CD4-positive, alpha-beta T cell (primary cell): ENCODE results near the gene TPPP. TPM values are rescaled to one million over a fixed set of nuclear protein-coding genes. Genes with fewer than 3 reads are reported as not detected.
"Not testable (repeated sequence)": the region's sequence is repeated elsewhere in the genome, so short reads cannot be mapped to it uniquely, and the experiment has no call there.

ENCODE experiments used
- ATAC-seq: fragments of 200-7000 bp; cut with Tn5 transposase; one replicate; pipeline ENCODE4 v1.10.0; 2022; ENCODE audit warnings: mild to moderate bottlenecking; ENCODE audit not compliant: poor library complexity
- CTCF ChIA-PET: fragments of 350-600 bp; sonication (Branson Sonifier 250); formaldehyde crosslinking; loops from one replicate; lab custom pipeline; 2021; ENCODE audit warnings: antibody characterized with exemption, inconsistent platforms; lab: Charles Lee
- POLR2A ChIA-PET: fragments of 350-600 bp; sonication (Branson Sonifier 250); formaldehyde crosslinking; loops from one replicate; lab custom pipeline; 2021; ENCODE audit warnings: antibody characterized with exemption, inconsistent platforms; lab: Charles Lee
- DNase-seq, 14 experiments: peaks; one replicate each; pipeline ENCODE4 v3.0.0-alpha.2; 2013 to 2020; ENCODE audit warnings: mixed read lengths in 2 of 14
- H3K27ac ChIP-seq, 2 donors: one replicate each; pipeline versions ENCODE4 v1.5.1 to v1.7.0; 2013; ENCODE audit warnings: low read length in 2 of 2, low read depth in 1 of 2, mild to moderate bottlenecking in 1 of 2
- H3K27me3 ChIP-seq, 2 experiments: 1 replicate in 1 of 2; 2 replicates in 1 of 2; pipeline versions ENCODE4 v1.6.1 to v1.7.0; 2013; ENCODE audit warnings: low read length in 2 of 2, control low read depth in 1 of 2, mild to moderate bottlenecking in 1 of 2, moderate library complexity in 1 of 2; ENCODE audit not compliant: insufficient read depth in 2 of 2, control insufficient read depth in 1 of 2
- H3K36me3 ChIP-seq: one replicate; pipeline ENCODE4 v1.6.1; 2013; ENCODE audit warnings: low read length, control low read depth; ENCODE audit not compliant: insufficient read depth
- H3K4me1 ChIP-seq: one replicate; pipeline ENCODE4 v1.6.1; 2013; ENCODE audit warnings: low read length, control low read depth; ENCODE audit not compliant: insufficient read depth
- H3K4me3 ChIP-seq: one replicate; pipeline ENCODE4 v1.5.1; 2013; ENCODE audit warnings: mild to moderate bottlenecking, low read length, moderate library complexity
- H3K9me3 ChIP-seq, 2 experiments: 1 replicate in 1 of 2; 2 replicates in 1 of 2; pipeline versions ENCODE4 v1.6.1 to v1.7.0; 2013; ENCODE audit warnings: low read length in 2 of 2, mild to moderate bottlenecking in 2 of 2, control low read depth in 1 of 2, moderate library complexity in 1 of 2; ENCODE audit not compliant: control insufficient read depth in 1 of 2, insufficient read depth in 1 of 2
- H3K27ac Mint-ChIP-seq: one replicate; pipeline ENCODE4 v1.8.0; 2020; ENCODE audit warnings: mixed read lengths
- H3K27me3 Mint-ChIP-seq: one replicate; pipeline ENCODE4 v1.8.0; 2021; ENCODE audit warnings: mixed read lengths
- H3K36me3 Mint-ChIP-seq: one replicate; pipeline ENCODE4 v1.8.0; 2021; ENCODE audit warnings: low read depth, mixed read lengths
- H3K4me1 Mint-ChIP-seq: one replicate; pipeline ENCODE4 v1.8.0; 2021; ENCODE audit warnings: low read depth, mixed read lengths
- H3K4me3 Mint-ChIP-seq: one replicate; pipeline ENCODE4 v1.8.0; 2020; ENCODE audit warnings: mild to moderate bottlenecking, mixed read lengths
- H3K9me3 Mint-ChIP-seq: one replicate; pipeline ENCODE4 v1.8.0; 2020; ENCODE audit warnings: mixed read lengths
- intact Hi-C, 2 experiments: fragments of 100-400 bp; cut with DNase I in 1 of 2; cut with micrococcal nuclease in 1 of 2; formaldehyde crosslinking; loops; one replicate each; pipeline versions ENCODE4 v1.15.1 to v1.9.0; 2023 to 2025; cut with DNase I, micrococcal nuclease
- total RNA-seq, 174 experiments: library from RNA in 2 of 174; stranded (reverse) in 2 of 174; gene quantifications; one replicate each; pipeline ENCODE4 v1.2.3 and lab custom pipeline; 2021 to 2026
- TF ChIP-seq, protein P1 (sequence below): fragments of 200-600 bp; IDR thresholded peaks from one replicate; pipeline ENCODE4 v1.8.0; 2022; ENCODE audit warnings: antibody characterized with exemption, mild to moderate bottlenecking

The TPPP gene
- total RNA-seq, 2 experiments from 2014 or later: 8.2 to 8.5 TPM

DNA sequence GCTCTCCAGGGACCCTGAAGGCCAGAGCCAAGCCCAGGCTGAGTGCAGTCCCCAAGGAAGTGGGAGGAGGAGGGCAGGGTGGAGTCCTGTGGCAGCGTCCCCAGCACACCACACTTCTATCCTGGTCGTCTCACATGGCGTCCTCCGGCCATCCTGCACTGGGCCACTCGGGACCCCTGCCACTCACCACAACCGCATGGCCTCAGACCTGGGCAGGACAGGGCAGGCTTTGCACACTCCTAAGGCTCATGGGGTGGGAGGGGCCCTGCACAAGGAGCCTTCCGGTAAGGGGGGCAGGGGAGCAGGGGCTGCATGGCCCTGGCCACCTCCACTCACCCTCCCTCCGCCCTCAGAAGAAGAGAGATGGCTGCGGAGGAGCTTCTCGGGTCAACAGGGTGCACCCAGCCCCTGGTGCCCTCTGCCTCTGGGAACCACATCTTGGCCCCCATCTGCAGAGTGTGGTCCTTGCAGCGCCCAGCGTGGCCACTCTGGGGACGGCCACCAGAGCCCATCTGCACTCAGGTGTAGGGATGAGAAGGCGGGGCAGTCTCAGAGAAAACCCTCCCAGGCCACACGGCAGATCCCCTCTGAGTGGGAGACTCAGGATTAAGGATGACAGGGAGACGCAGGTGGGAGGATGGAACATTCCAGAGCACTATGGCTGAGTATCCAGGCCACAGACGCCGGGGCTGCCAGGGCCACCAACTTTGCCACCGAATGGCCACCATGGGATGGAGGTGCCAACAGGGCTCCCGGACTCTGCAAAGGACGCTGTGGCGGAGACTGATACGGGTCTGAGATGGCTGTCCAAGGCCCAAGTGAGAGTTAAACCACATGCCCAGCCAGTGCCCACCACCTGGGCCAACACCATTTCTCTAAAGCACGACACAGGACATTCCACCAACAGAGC, 7.6 kb downstream of the TPPP start:
- no peak for ATAC-seq
- Histone ChIP-seq H3K9me3 (no peaks in the 10 kb centered on the region), H3K36me3 (no peaks in the 10 kb centered on the region), H3K27ac (no peak overlapping the region), H3K27me3 (no peaks in the 10 kb centered on the region), H3K4me3 (no peak overlapping the region), H3K4me1 (no peaks in the 10 kb centered on the region)
- Mint-ChIP-seq H3K4me1 (no peaks in the 10 kb centered on the region), H3K36me3 (no peaks in the 10 kb centered on the region), H3K27ac (no peak overlapping the region), H3K27me3 (peaks cover 5% of the 10 kb centered on the region), H3K4me3 (no peak overlapping the region), H3K9me3 (no peaks in the 10 kb centered on the region)
- intact Hi-C loops: no loop called here
- POLR2A ChIA-PET: no interaction called here
- DNase-seq: peak in 3 of 14 experiments; percentile 0 to 26 (median 16)
- CTCF ChIA-PET: no interaction called here
- TF ChIP-seq, protein P1, sequence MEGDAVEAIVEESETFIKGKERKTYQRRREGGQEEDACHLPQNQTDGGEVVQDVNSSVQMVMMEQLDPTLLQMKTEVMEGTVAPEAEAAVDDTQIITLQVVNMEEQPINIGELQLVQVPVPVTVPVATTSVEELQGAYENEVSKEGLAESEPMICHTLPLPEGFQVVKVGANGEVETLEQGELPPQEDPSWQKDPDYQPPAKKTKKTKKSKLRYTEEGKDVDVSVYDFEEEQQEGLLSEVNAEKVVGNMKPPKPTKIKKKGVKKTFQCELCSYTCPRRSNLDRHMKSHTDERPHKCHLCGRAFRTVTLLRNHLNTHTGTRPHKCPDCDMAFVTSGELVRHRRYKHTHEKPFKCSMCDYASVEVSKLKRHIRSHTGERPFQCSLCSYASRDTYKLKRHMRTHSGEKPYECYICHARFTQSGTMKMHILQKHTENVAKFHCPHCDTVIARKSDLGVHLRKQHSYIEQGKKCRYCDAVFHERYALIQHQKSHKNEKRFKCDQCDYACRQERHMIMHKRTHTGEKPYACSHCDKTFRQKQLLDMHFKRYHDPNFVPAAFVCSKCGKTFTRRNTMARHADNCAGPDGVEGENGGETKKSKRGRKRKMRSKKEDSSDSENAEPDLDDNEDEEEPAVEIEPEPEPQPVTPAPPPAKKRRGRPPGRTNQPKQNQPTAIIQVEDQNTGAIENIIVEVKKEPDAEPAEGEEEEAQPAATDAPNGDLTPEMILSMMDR: no peak

DNA sequence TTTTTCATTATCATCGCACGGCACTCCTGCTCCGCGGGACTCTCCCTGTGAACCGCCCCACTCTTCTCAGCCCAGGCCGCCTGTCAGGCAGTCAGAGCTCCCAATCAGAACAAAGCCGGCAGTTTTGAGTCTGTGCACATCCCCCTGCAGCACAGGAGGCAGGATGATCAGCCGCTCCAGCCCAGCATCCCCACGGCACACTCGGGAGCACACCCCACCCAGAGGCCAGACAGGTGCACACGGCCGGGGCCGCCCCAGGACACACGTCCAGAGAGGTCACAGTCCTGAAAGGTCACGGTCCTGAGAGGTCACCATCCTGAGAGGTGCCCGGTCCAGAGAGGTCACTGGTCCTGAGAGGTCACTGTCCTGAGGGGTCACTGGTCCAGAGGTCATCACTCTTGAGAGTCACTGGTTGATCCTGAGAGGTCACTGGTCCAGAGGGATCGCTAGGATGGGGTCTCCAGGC, 8.4 kb downstream of the TPPP start:
- H3K9me3 ChIP-seq: no peaks in the 10 kb centered on the region
- intact Hi-C loops: loop anchor here in 1 of 2 experiments (5.0 kb wide), 1 partner anchor 93 kb away; no protein-coding TSS in a partner anchor
- no peaks in the 10 kb centered on the region for H3K36me3 ChIP-seq
- ChIA-PET POLR2A (no interaction called here), CTCF (no interaction called here)
- DNase-seq (peak in 2 of 14 experiments; percentile 19 to 22), ATAC-seq (no peak)
- no peaks in the 10 kb centered on the region for H3K27me3 ChIP-seq
- H3K4me3 ChIP-seq: no peak overlapping the region
- H3K9me3 Mint-ChIP-seq: no peaks in the 10 kb centered on the region
- H3K4me3 Mint-ChIP-seq: no peak overlapping the region
- H3K36me3 Mint-ChIP-seq: no peaks in the 10 kb centered on the region
- no peaks in the 10 kb centered on the region for H3K4me1 ChIP-seq
- peaks cover 5% of the 10 kb centered on the region for H3K27me3 Mint-ChIP-seq
- no peak overlapping the region for H3K27ac ChIP-seq
- H3K27ac Mint-ChIP-seq: no peak overlapping the region
- no peaks in the 10 kb centered on the region for H3K4me1 Mint-ChIP-seq
- TF ChIP-seq, protein P1: no peak

DNA sequence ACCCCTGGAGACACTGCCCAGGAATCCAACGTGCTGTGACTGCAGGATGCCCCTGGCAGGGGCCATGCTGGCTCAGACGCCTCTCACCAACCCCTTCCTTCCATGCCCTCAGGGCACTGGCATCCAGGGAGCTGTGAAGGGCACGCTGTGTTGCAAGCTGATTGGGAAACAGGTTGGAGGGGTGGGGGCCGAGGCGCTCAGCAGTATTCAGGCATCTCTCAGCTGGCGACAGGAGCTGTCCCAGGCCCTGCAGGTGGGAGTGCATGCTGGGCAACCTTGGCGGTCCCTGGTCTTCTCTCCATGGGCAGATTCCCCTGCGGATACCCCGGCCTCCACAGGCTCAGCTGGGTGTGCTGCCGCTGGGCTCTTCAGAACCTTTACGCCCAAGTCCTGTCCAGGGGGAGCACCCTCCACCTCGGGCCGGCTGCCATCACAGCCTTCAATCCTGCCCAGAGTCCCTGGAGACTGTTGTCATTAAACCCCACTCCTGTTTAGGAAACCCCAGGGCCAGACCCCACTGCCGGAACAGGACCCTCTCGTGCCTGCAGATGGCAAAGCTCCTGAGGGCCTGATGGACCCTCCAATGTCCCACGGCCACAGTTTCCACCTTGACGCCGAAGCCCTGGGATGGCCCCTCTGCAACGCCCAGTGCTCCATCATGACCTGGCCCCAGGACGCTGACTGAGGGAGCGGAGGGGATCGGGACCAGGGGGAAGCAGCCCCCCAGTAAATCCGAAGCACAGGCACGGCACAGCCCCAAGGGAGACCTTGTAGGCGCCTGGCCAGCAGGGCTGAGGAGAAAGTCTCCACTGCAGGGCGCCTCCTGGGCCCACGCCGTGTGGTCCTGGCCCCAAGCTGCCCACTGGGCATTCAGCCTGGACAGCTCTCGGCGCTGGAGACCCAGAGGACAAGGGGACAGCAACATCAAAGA, 9.3 kb downstream of the TPPP start:
- Histone ChIP-seq H3K4me3 (no peak overlapping the region), H3K27me3 (no peaks in the 10 kb centered on the region), H3K36me3 (no peaks in the 10 kb centered on the region), H3K9me3 (no peaks in the 10 kb centered on the region), H3K27ac (no peak overlapping the region), H3K4me1 (no peaks in the 10 kb centered on the region)
- DNase-seq (peak in 2 of 14 experiments; percentile 18 to 24), ATAC-seq (no peak)
- Mint-ChIP-seq H3K27me3 (peaks cover 5% of the 10 kb centered on the region), H3K4me1 (no peaks in the 10 kb centered on the region), H3K4me3 (no peak overlapping the region), H3K27ac (no peak overlapping the region), H3K36me3 (no peaks in the 10 kb centered on the region), H3K9me3 (no peaks in the 10 kb centered on the region)
- ChIA-PET CTCF (no interaction called here), POLR2A (no interaction called here)
- TF ChIP-seq, protein P1: no peak
- intact Hi-C loops: loop anchor here (2.0 to 5.0 kb wide), 2 partner anchors 91 to 93 kb away; no protein-coding TSS in a partner anchor

DNA sequence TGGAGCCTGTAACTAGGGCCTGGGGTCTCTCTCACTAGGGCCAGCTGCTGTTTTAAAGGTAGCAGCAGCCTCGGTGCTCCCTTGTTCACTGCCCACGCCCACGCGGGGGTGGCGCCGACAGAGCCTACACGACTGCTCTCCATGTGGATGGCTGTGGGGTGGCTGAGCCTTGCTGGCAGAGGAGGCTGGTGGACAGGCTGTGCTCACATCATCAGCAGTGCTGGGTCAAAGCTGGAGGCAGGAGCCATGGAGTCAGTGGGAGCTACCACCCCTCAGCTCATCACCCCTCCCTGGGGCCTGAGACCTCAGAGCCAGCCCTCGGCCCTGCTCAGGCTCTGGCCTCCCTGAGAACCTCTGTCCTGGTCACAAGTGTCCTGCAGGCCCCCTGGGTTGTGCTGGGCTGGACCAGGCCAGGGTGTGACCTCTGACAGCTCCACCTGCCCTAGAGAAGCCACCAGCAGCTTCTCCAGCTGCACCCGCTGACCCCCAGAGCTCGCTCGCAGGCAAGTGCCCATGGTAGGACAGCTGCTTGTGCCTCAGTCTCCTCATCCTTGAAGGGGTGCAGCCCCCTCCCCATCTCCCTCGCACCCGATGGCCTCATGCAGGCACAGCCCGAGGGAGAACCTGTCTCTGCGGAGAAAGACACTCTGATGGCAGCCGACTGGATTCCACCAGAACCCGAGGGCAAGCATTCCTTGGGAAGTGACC, 10.3 kb downstream of the TPPP start:
- ATAC-seq, H3K27ac ChIP-seq, H3K27ac Mint-ChIP-seq, H3K9me3 Mint-ChIP-seq, CTCF ChIA-PET, H3K36me3 ChIP-seq, H3K4me3 ChIP-seq, H3K27me3 ChIP-seq, H3K4me1 ChIP-seq, H3K36me3 Mint-ChIP-seq, H3K4me1 Mint-ChIP-seq, POLR2A ChIA-PET, H3K9me3 ChIP-seq, H3K4me3 Mint-ChIP-seq, H3K27me3 Mint-ChIP-seq: not testable (repeated sequence)
- peak in 2 of 14 experiments; percentile 6 to 21 for DNase-seq
- intact Hi-C loops: loop anchor here (2.0 to 5.0 kb wide), 2 partner anchors 92 to 94 kb away; no protein-coding TSS in a partner anchor
